DMS79 treated with DMSO at 0.1 percent for 48 hours (cell line): ENCODE results near the gene SLC16A12.
"Not testable (repeated sequence)": the region's sequence is repeated elsewhere in the genome, so short reads cannot be mapped to it uniquely, and the experiment has no call there.

Source experiments
- DNase-seq: peaks from one replicate; lab custom pipeline; 2025; lab: John Stamatoyannopoulos, UW

The SLC16A12 gene

DNA sequence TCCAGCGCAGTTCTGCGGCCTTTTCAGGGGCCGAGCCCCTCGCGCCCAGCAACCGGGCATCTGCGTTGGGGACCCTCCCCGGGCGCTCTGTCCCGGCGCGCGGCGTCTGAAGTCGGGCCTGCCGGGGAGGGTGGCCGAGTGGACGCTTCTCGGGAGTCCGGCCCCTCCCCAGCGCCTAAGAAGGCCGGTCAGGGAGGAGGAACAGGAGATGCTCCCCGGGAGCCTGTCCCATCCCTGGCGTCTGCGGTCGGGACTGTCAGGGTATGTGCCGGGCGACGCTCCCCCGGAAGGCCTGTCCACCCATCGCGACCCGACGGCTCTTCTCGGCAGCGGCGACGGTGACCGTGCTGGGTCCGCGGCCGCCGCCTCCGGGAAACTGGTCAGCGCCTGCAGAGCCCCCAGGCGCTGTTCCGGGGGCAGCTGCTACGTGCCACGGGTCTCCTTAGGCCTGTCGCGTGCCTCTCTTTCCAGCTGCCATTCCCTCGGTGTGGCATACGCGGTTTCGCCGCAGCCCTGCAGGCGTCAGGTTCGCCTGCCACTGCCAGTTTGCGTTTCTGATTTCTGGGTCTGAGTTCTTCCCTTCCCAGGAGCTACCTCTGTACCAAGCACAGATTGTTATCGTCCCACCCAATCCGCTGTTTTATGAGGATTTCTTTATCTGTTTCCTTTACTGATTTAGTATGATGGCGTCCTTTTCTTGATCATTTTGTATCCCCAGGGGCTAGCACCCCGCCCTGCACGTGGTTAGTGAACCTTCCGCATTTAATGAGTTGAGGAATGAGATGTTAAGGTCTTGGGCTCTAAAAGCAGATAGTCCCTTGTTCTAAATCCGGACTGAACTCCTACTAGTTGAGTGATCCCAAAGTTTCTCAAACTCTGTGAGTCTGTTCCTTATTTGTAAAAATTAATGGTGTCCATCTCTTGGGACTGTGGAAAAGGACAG is 120.2 kb downstream of the SLC16A12 start:
- DNase-seq: peak; percentile 13

DNA sequence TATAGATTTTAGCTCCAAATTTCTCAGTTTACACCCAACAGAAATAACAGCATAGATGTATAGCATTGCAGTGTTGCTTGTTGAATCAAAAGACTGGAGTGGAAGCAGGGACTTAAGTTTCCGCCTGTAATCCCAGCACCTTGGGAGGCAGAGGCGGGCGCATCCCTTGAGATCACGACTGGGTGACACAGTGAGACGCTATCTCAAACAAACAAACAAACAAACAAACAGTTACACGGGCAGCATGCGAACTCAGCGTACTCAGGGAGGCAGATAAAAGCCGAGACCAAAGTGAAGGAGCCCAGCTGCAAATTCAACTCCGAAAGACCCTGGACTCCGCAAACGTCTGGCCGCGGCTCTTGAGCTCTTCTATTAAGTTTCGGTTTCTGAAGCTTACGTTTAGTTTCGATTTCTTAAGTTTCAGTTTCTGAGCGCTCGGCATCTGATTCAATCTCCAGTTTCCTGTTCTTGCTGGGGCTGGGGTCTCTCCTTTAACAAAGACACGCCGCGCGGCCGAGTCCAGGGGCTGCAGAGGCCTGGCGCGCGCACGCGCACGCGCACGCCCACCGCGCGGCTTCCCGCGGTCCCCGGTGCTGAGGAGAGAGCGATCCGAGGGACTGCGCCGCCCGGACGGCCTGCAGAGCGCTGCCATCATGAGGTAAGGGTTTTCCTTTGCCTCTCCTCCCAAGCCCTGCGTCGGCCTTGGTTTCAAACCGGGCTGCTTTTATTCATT is 121.1 kb downstream of the SLC16A12 start, which contains the start of gene IFIT5:
IFIT5 (plus strand) TSS at position 423 of the 733 bp plus-strand sequence; CDS start at position 654, 231 bp downstream.
- DNase-seq: peak; percentile 62

DNA sequence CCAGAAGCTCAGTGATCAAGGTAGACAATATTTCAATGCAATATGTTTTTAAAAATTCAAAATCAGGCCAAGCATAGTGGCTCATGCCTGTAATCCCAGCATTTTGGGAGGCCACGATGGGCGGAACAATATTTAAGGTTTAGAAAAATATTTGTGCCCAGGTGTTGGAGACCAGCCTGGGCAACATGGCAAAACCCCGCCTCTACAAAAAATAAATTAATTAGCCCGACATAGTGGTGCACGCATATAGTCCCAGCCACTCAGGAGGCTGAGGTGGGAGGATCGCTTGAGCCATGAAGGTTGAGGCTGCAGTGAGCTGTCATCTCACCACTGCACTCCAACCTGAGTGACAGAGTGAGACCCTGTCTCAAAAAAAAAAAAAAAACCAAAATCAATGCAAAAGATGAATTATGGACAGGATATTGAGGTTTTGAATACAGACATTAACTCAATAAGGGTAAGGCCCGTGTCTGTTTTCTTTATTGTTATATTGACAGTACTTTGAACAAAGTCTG is 121.9 kb downstream of the SLC16A12 start:
- no peak for DNase-seq

DNA sequence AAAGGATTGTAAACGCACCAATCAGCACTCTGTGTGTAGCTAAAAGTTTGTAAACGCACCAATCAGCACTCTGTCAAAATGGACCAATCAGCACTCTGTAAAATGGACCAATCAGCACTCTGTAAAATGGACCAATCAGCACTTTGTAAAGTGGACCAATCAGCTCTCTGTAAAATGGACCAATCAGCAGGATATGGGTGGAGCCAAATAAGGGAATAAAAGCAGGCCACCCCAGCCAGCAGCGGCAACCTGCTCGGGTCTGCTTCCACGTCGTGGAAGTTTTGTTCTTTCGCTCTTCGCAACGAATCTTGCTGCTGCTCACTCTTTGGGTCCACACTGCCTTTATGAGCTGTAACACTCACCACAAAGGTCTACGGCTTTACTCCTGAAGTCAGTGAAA is 123.1 kb downstream of the SLC16A12 start:
- not testable (repeated sequence) for DNase-seq

DNA sequence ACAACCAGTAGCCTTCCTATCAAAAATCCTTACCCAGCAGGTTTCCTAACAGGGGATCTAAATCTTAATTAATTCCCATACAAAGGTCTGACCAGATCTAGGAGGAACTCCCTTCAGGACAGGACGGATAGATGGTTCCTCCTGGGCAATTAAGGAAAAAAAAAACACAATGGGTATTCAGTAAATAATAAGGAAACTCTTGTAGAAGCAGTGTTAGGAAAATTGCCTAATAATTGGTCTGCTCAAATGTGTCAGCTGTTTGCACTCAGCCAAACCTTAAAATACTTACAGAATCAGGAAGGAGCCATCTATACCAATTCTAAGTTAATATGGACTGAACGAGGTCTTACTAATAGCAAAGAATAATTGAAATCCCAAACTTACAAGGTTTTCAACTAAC is 124.3 kb downstream of the SLC16A12 start:
- DNase-seq: not testable (repeated sequence)

DNA sequence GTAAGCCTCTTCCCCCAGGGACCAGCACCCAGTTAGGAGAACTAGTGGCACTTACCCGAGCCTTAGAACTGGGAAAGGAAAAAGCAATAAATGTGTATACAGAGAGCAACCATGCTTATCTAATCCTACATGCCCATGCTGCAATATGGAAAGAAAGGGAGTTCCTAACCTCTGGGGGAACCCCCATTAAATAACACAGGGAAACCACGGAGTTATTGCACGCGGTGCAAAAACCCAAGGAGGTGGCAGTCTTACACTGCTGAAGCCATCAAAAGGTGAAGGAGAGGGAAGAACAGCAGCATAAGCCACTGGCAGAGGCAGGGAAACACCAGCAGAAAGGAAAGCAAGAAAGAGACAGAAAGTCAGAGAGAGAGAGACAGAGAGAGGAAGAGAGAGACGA is 124.8 kb downstream of the SLC16A12 start:
- DNase-seq: not testable (repeated sequence)

DNA sequence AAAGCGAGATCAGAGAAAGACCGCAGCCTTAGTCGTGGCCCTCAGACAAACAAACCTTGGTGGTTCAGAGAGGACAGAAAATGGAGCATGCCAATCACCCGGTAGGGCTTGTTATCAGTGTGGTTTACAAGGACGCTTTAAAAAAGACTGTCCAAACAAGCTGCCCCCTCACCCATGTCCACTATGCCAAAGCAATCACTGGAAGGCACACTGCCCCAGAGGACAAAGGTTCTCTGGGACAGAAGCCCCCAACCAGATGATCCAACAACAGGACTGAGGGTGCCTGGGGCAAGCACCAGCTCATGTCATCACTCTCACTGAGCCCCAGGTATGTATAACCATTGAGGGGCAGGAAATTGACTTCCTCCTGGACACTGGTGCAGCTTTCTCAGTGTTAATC is 126.1 kb downstream of the SLC16A12 start:
- DNase-seq: not testable (repeated sequence)

DNA sequence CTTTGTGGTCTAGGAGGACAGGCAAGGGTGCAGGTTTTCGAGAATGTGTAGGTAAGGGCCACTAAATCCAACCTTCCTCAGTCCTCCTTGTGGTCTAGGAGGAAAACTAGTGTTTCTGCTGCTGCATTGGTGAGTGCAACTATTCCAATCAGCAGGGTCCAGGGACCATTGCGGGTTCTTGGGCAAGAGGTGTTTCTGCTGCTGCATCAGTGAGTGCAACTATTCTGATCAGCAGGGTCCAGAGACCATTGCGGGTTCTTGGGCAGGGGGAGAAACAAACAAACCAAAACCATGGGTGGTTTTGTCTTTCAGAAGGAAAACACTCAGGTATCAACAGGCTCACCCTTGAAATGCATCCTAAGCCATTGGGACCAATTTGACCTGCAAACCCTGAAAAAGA is 127.6 kb downstream of the SLC16A12 start:
- DNase-seq: not testable (repeated sequence)

DNA sequence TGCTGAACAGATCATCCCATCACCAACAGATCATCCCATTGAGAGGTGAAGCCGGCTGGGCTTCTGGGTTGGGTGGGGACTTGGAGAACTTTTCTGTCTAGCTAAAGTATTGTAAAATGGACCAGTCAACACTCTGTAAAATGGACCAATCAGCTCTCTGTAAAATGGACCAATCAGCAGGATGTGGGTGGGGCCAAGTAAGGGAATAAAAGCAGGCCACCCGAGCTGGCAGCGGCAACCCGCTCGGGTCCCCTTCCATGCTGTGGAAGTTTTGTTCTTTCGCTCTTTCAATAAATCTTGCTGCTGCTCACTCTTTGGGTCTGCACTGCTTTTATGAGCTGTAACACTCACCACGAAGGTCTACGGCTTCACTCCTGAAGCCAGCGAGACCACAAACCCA is 129.2 kb downstream of the SLC16A12 start:
- DNase-seq: not testable (repeated sequence)

DNA sequence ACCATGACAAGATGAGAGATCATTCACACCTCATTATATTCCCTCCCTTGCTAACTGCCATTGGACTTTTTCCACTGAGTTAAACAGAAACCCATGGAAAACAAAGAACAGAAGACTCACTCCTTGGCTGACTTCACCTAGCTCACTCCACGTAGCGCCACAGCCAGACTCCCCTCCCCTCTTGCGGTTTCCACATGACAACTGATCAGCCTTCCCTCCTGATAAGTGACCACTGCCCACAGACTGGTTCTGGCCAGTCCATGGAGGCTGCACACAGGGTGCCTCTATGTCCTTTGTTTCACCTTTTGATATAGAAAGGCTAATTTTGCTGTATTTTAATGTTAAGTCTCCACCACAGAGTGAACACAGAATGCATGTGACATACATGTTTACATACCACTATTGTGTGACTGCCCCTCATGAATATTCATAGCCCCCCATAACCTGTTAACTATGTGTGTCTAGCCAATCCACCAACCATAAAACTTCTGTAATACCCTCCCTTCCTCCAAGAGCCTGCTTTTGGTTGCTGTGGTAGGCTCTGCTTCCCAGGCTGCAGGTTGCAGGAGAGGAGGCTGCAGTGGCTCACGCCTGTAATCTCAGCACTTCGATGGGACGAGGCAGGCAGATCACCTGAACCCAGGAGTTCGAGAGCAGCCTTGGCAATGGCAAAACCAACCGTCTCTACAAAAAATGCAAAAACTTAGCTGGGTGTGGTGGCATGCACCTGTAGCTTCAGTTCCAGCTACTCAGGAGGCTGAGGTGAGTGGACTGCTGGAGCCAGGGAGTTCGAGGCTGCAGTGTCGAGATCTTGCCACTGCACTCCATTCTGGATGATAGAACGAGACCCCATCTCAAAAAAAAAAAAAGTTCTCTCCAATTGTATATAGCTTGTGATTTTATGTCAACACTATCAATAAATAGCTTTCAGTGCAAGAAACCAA is 131.0 kb downstream of the SLC16A12 start:
- DNase-seq: no peak

DNA sequence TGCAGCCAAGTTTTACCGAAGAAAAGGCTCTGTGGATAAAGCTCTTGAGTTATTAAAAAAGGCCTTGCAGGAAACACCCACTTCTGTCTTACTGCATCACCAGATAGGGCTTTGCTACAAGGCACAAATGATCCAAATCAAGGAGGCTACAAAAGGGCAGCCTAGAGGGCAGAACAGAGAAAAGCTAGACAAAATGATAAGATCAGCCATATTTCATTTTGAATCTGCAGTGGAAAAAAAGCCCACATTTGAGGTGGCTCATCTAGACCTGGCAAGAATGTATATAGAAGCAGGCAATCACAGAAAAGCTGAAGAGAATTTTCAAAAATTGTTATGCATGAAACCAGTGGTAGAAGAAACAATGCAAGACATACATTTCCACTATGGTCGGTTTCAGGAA is 132.4 kb downstream of the SLC16A12 start:
- DNase-seq: no peak

DNA sequence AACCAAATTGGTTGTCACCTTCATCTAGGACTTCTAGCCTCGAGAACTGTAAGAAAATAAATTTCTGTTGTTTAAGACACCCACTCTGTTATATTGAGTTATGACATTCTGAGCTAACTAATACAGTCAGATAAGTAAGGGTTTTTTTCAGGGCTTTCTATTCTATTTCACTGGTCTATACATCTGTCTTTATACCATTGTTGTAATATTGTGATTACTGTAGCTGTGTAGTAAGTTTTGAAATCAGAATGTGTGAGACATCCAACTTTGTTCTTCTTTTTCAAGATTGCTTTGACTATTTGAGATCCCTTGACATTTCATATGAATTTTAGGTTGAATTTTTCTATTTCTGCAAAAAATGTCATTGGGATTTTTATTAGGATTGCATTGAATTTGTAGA is 135.4 kb downstream of the SLC16A12 start:
- no peak for DNase-seq

DNA sequence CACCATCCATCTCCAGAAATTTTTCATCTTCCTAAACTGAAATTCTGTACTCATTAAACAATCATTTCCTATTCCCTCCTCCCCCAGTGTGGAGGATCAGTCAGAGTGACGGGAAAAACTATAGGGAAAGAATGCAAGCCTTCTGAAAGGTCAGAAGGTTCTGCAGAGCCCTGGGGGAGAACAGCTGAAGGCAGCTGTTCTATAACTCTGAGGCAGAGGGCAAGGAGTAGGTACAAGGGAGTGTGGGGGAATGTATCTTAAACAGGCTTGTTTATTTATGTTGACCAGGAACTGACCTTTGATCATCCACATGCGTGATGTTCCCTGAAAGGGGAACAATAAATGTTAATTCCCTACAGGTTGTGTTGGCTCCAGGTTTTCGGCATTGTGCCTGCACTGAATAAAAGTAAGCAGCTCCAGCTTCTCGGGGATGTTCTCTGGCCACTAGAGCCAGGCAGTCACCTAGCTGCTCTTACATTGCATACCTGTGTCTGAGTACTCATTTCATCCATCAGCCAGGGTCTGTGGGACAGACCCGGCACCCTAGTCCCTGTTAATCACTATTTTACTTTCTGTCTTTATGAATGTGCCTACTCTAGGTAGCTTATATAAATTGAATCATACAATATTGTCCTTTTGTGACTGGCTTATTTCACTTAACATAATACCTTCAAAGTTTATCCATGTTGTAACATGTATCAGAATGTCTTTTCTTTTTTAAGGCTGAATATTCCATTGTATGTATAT is 137.2 kb downstream of the SLC16A12 start:
- DNase-seq: no peak

DNA sequence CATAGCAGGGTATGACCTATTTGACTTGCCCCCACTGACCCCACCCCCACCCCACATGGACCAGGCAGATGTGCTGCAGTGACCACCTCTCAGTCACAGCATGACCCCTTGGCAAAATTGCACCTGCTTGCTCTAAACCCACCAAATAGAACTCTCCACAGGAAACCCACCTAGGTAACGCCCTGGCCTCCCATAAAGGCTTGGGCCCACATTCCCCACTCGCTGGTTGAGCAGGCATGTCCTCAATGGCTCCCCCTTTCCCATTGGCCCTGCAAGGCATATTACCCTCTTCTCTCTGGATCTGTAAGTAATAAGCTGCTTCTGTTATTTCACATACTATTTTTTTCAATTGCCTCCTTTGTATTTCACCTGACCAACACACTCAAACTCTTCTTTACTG is 140.3 kb downstream of the SLC16A12 start:
- no peak for DNase-seq

DNA sequence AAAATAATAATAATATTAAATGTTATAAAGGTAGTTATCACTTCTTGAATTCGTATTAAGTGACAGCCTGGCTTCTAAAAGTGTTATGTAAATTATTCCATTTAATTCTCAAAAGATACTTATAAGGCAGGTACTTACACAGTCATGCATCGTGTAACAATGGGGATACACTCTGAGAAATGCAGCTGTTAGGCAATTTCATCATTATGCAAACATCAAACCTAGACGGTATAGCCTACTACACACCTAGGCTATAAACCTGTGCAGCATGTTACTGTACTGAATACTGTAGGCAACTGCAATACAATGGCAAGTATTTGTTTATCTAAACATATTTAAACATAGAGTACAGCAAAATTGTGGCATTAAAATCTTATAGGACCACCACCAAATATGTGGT is 141.5 kb downstream of the SLC16A12 start:
- no peak for DNase-seq

DNA sequence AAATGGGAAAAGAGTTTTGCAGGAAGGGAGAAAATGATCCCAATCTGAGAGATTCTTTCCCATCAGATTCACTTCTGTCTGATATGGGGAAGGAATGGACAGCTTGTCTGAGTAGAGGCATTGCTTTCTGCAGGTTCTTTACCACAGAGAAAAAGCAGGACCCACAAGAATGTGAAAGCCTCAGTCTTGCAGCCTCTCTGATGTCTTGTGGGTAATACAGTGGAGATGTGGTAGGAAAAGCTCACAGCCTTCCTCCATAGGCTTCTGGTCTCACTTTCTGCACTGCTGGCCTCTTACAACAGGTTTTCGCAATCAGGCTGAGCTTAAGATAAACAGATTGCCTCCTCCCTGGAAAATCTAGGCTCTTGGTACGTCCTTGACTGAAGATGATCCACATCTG is 142.4 kb downstream of the SLC16A12 start:
- DNase-seq: no peak

DNA sequence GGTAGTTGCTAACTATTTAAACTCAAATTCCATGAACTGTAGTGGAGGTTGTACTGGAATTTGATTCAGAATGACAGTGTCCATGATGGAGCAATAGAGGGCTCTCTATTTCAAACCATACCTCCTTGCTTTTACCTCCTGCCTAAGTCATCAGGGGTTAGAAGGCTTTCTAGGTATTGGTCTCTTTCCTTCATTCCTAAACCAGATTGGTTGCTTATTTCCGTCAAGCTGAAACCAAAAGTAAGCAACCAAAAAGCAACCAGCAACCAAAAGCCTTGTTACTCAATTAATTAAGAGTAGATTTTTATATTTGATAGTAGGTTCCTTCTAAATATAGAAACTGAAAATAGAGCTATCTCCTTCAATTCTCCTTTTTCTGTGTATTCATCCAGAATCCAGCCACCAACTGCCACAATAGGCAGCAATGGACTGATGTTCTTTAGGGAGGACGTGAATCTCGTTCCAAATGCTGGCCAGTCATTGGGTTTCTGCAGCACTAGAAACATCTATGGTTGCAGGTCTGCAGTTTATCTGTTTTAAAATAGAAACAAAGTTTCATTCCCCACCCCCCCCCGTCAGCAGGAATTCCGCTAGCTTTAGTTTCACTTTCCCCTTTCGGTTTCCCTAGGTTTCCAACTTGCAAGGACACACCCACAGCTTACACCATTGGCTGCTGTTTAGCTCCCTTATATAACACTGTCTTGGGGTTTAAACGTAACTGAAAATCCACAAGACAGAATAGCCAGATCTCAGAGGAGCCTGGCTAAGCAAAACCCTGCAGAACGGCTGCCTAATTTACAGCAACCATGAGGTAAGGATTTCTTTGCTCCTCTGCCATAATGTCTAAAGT is 143.3 kb downstream of the SLC16A12 start, which contains the start of gene IFIT1:
IFIT1 (plus strand) TSS at position 717 of the 850 bp plus-strand sequence; CDS start at position 807, 90 bp downstream.
- peak; percentile 21 for DNase-seq

DNA sequence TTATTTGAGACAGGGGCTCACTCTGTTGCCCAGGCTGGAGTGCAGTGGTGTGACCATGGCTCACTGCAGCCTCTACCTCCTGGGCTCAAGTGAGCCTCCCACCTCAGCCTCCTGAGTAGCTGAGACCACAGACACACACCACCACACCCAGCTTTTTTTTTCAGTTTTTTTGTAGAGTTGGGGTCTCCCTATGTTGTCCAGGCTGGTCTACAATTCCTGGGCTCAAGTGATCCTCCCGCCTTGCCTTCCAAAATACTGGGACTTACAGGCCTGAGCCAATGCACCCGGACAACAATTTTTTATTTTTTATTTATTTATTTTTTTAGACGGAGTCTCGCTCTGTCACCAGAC is 144.2 kb downstream of the SLC16A12 start:
- not testable (repeated sequence) for DNase-seq

DNA sequence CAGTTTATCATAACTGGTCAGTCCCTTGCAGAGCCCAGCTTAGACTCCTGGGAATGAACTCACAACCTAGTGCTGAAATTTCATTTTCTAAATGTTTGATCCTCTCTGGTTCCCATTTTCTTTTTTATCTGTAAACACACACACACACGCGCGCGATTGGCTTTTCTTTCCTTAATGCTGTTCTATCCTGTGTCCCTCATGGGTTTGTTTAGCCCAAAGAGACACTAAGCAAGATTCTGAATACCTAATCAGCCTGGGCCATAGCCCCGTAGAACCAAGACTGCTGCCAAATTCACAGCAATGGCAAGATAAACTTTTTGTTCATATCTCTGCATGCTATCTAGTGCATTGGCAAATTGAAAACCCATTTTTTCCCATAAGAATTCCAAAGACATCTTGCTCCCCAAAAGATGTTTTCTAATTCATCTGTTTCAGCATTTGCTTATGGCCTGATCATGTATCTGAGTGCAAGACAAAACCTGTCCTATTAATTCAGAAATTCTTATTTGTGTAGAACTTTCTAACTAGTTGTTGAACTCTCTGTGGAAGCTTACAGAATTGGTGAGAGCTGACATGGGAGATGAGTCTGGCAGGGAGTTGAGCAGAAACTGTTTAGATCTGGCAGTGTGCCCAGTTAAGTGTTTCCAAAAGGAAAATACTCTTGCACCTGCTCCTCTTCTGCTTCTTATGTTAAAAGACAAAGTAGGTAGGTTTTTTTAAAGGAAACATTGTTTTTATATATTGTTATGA is 144.7 kb downstream of the SLC16A12 start:
- peak; percentile 20 for DNase-seq
